Fibroblast of lung (primary cell): ENCODE measurements around the gene MT1B. TPM values are rescaled to one million over a fixed set of nuclear protein-coding genes. Genes with fewer than 3 reads are reported as not detected.
A peak's percentile ranks its signal among the peaks of the same experiment; 100 is the strongest.

ENCODE experiments used
- DNase-seq, 2 donors: peaks; one replicate each; pipeline versions ENCODE4 v3.0.0 to v3.0.0-alpha.2; 2010; ENCODE audit warnings: low read depth in 2 of 2
- H2AFZ ChIP-seq: 2 replicates; pipeline ENCODE4 v1.5.1; 2012; ENCODE audit warnings: low read length, control low read depth, inconsistent platforms
- H3K27ac ChIP-seq: 2 replicates; pipeline ENCODE4 v1.5.1; 2011; ENCODE audit warnings: low read length, control low read depth; ENCODE audit not compliant: insufficient read depth
- H3K27me3 ChIP-seq: 2 replicates; pipeline ENCODE4 v1.5.1; 2011; ENCODE audit warnings: mild to moderate bottlenecking, low read length; ENCODE audit not compliant: control insufficient read depth, insufficient read depth
- H3K36me3 ChIP-seq: 2 replicates; pipeline ENCODE4 v1.5.1; 2011; ENCODE audit warnings: low read length; ENCODE audit not compliant: control insufficient read depth, insufficient read depth
- H3K4me1 ChIP-seq: 2 replicates; pipeline ENCODE4 v1.5.1; 2011; ENCODE audit warnings: low read length; ENCODE audit not compliant: control insufficient read depth, insufficient read depth; ENCODE audit errors: extremely low read depth
- H3K4me2 ChIP-seq: 2 replicates; pipeline ENCODE4 v1.5.1; 2011; ENCODE audit warnings: low read length, control low read depth; ENCODE audit not compliant: insufficient read depth; ENCODE audit errors: extremely low read depth
- H3K4me3 ChIP-seq, 4 experiments: fragments of 200-600 bp in 1 of 4; sonication (generic) in 1 of 4; replicated peaks in 1 of 4; 2 replicates each; pipeline ENCODE4 v1.5.1; 2011 to 2016; ENCODE audit warnings: low read length in 4 of 4, low read depth in 3 of 4, mild to moderate bottlenecking in 3 of 4, control low read depth in 2 of 4, inconsistent platforms in 1 of 4, mixed read lengths in 1 of 4; ENCODE audit not compliant: insufficient read depth in 1 of 4; ENCODE audit errors: control extremely low read depth in 1 of 4
- H3K79me2 ChIP-seq: 2 replicates; pipeline ENCODE4 v1.5.1; 2012; ENCODE audit warnings: mild to moderate bottlenecking, low read length, inconsistent platforms; ENCODE audit not compliant: control insufficient read depth, insufficient read depth
- H3K9ac ChIP-seq: 2 replicates; pipeline ENCODE4 v1.5.1; 2011; ENCODE audit warnings: mild to moderate bottlenecking, low read length, control low read depth; ENCODE audit not compliant: insufficient read depth
- H3K9me3 ChIP-seq: 2 replicates; pipeline ENCODE4 v1.5.1; 2012; ENCODE audit warnings: low read depth, low read length; ENCODE audit not compliant: control insufficient read depth, insufficient read depth
- H4K20me1 ChIP-seq: 2 replicates; pipeline ENCODE4 v1.5.1; 2011; ENCODE audit warnings: low read length; ENCODE audit not compliant: control insufficient read depth, insufficient read depth; ENCODE audit errors: extremely low read depth
- CTCF ChIP-seq, 2 donors: IDR thresholded peaks in 1 of 2; conservative IDR thresholded peaks in 1 of 2; 1 replicate in 1 of 2; 2 replicates in 1 of 2; pipeline ENCODE4 v1.5.1; 2011 to 2012; ENCODE audit warnings: low read length in 2 of 2, control low read depth in 1 of 2, inconsistent platforms in 1 of 2, low read depth in 1 of 2, mild to moderate bottlenecking in 1 of 2
- EZH2 ChIP-seq: IDR thresholded peaks from 2 replicates; pipeline ENCODE4 v1.5.1; 2012; ENCODE audit warnings: low read length, control low read depth, mild to moderate bottlenecking; ENCODE audit errors: missing control alignments
- polyA plus RNA-seq, 2 donors: library from polyadenylated mRNA; depleted of rRNA in 1 of 2; stranded (reverse) in 1 of 2; unstranded in 1 of 2; fragments of >200 nt; gene quantifications; 2 replicates each; pipeline ENCODE4 v1.2.1, GENCODE V29; 2011 to 2012; ENCODE audit warnings: missing spikeins in 1 of 2
- total RNA-seq: library from RNA; depleted of rRNA; stranded (reverse); fragments of >200 nt; gene quantifications from 2 replicates; pipeline ENCODE4 v1.2.1, GENCODE V29; 2014

Gene MT1B
- total and polyA plus RNA-seq, 2 donors (not counting 1 experiment from before 2014, with no cell fraction given): not detected

- Histone ChIP-seq H3K4me3 (peak overlapping the region in 3 of 4 experiments; percentile 38 to 84 (median 81)), H4K20me1 (no peaks in the 10 kb centered on the region), H3K27me3 (no peaks in the 10 kb centered on the region), H3K9ac (peak overlapping the region; percentile 80), H2AFZ (no peak overlapping the region), H3K79me2 (peaks cover 11% of the 10 kb centered on the region), H3K4me1 (peaks cover 48% of the 10 kb centered on the region), H3K4me2 (peak overlapping the region; percentile 90), H3K9me3 (no peaks in the 10 kb centered on the region), H3K27ac (peak overlapping the region; percentile 99), H3K36me3 (no peaks in the 10 kb centered on the region)
- TF ChIP-seq CTCF (conservative IDR thresholded peaks at IDR 0.05 in 1 of 2, IDR thresholded peaks at IDR 0.05 in 1 of 2; ENCODE audit: low read depth in 1 of 2, low read length in 2 of 2): no peak
- no peak for TF ChIP-seq EZH2
- DNase-seq: peak; percentile 27 to 39
These were observed 41.0 kb upstream of the MT1B start for GRCh38 chr16:56610609-56611111.

- H3K36me3 ChIP-seq: no peaks in the 10 kb centered on the region
- no peaks in the 10 kb centered on the region for H4K20me1 ChIP-seq
- H2AFZ ChIP-seq: no peak overlapping the region
- H3K27ac ChIP-seq: peak overlapping the region; percentile 99
- H3K9ac ChIP-seq: peak overlapping the region; percentile 16
- peaks cover 11% of the 10 kb centered on the region for H3K79me2 ChIP-seq
- H3K4me2 ChIP-seq: peak overlapping the region; percentile 20
- TF ChIP-seq EZH2 (no peak), CTCF (conservative IDR thresholded peaks at IDR 0.05 in 1 of 2, IDR thresholded peaks at IDR 0.05 in 1 of 2; ENCODE audit: low read depth in 1 of 2, low read length in 2 of 2) (no peak)
- no peaks in the 10 kb centered on the region for H3K9me3 ChIP-seq
- H3K27me3 ChIP-seq: no peaks in the 10 kb centered on the region
- peaks cover 42% of the 10 kb centered on the region for H3K4me1 ChIP-seq
- H3K4me3 ChIP-seq: no peak overlapping the region
- peak; percentile 49 to 74 for DNase-seq
These were observed 40.3 kb upstream of the MT1B start for GRCh38 chr16:56611281-56611833.

- H2AFZ ChIP-seq: no peak overlapping the region
- peaks cover 8% of the 10 kb centered on the region for H3K79me2 ChIP-seq
- H3K27me3 ChIP-seq: no peaks in the 10 kb centered on the region
- H4K20me1 ChIP-seq: no peaks in the 10 kb centered on the region
- no peaks in the 10 kb centered on the region for H3K36me3 ChIP-seq
- no peak overlapping the region for H3K9ac ChIP-seq
- peaks cover 36% of the 10 kb centered on the region for H3K4me1 ChIP-seq
- no peak for TF ChIP-seq CTCF (conservative IDR thresholded peaks at IDR 0.05 in 1 of 2, IDR thresholded peaks at IDR 0.05 in 1 of 2; ENCODE audit: low read depth in 1 of 2, low read length in 2 of 2)
- TF ChIP-seq EZH2: no peak
- no peak overlapping the region for H3K27ac ChIP-seq
- no peaks in the 10 kb centered on the region for H3K9me3 ChIP-seq
- no peak overlapping the region for H3K4me3 ChIP-seq
- DNase-seq: no peak
- no peak overlapping the region for H3K4me2 ChIP-seq
These were observed 38.0 kb upstream of the MT1B start for GRCh38 chr16:56613706-56614105.
